ENCODE measurements around the gene TMC5. TPM values are rescaled to one million over a fixed set of nuclear protein-coding genes. Genes with fewer than 3 reads are reported as not detected.

TMC5 gene
- total RNA-seq, 1 experiment from 2014 or later = 15.7 TPM

GRCh38 chr16:19525385-19525723, 107.7 kb downstream of the TMC5 start (continued):
- TF ChIP-seq REST (IDR thresholded peaks at IDR 0.05; ENCODE audit: low read depth) = no peak
- no peak for TF ChIP-seq EGR1 (IDR thresholded peaks at IDR 0.05; ENCODE audit: low read depth)
- TF ChIP-seq SIN3A (IDR thresholded peaks at IDR 0.05; ENCODE audit: low read depth) = no peak
- TF ChIP-seq TCF7L2 (IDR thresholded peaks at IDR 0.05; ENCODE audit: borderline replicate concordance, extremely low read depth, insufficient read depth, insufficient read length) = no peak
- no peak for TF ChIP-seq JUND (IDR thresholded peaks at IDR 0.05)
- TF ChIP-seq ZFX (IDR thresholded peaks at IDR 0.05) = no peak

- DNase-seq (ENCODE audit: low read depth, low spot score) (no peak), ATAC-seq (no peak)
- Histone ChIP-seq H3K4me3 (replicated peaks in 1 of 2; ENCODE audit: low read depth in 1 of 2, low read length in 2 of 2) (no peak overlapping the region), H3K27ac (ENCODE audit: low read depth, low read length) (no peak overlapping the region), H3K9ac (ENCODE audit: low read length) (no peak overlapping the region), H2AFZ (ENCODE audit: low read depth, low read length, poor library complexity, severe bottlenecking) (no peak overlapping the region), H3K27me3 (ENCODE audit: insufficient read depth, low read length) (no peaks in the 10 kb centered on the region), H3K79me2 (ENCODE audit: insufficient read depth, low read length) (peaks cover 37% of the 10 kb centered on the region), H3K4me2 (ENCODE audit: low read length) (no peak overlapping the region), H3K4me1 (ENCODE audit: control insufficient read depth in 1 of 2, insufficient read depth in 2 of 2, low read length in 2 of 2) (peaks cover 6 to 25% of the 10 kb centered on the region in 2 experiments; a peak in 3 of 4 replicates), H3K36me3 (ENCODE audit: control insufficient read depth in 1 of 2, insufficient read depth in 2 of 2, low read length in 2 of 2) (peaks cover 6 to 14% of the 10 kb centered on the region in 2 experiments), H4K20me1 (ENCODE audit: insufficient read depth) (no peaks in the 10 kb centered on the region), H3K9me2 (ENCODE audit: insufficient read depth) (no peaks in the 10 kb centered on the region), H3K9me3 (ENCODE audit: control insufficient read depth in 1 of 2, insufficient read depth in 1 of 2, low read depth in 1 of 2, low read length in 2 of 2) (no peaks in the 10 kb centered on the region)
- no peak for TF ChIP-seq JUND (IDR thresholded peaks at IDR 0.05)
- TF ChIP-seq, protein P1, sequence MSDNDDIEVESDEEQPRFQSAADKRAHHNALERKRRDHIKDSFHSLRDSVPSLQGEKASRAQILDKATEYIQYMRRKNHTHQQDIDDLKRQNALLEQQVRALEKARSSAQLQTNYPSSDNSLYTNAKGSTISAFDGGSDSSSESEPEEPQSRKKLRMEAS (IDR thresholded peaks at IDR 0.05) = no peak
- BruUV-seq (replicated peaks) = no TSS peak
- intact Hi-C loops (cut with micrococcal nuclease) = no loop called here
- ChIA-PET CTCF (no interaction called here), POLR2A (no interaction called here), RAD21 (ENCODE audit: low non-redundant PET in 1 of 2, low total read pairs in 2 of 2, uncharacterized antibody in 2 of 2, unreplicated experiment in 2 of 2) (no interaction called here)
Measured at GRCh38 chr16:19527161-19527560, 109.5 kb downstream of the TMC5 start.
